H9 (cell line): Measurements from ENCODE around the gene ANK2. TPM values are rescaled to one million over a fixed set of nuclear protein-coding genes. Genes with fewer than 3 reads are reported as not detected.

Source experiments
- DNase-seq: peaks from one replicate; pipeline ENCODE4 v3.0.0-alpha.2; 2017
- H2AFZ ChIP-seq: one replicate; pipeline ENCODE4 v1.6.1; 2013; ENCODE audit warnings: mild to moderate bottlenecking, low read length, control low read depth, moderate library complexity
- H2AK5ac ChIP-seq: 2 replicates; pipeline ENCODE4 v1.6.1; 2013; ENCODE audit warnings: low read length, control low read depth, mixed read lengths; ENCODE audit not compliant: insufficient read length
- H2BK120ac ChIP-seq: one replicate; pipeline ENCODE4 v1.6.1; 2013; ENCODE audit warnings: low read depth, mild to moderate bottlenecking, low read length, control low read depth, inconsistent platforms; ENCODE audit not compliant: poor library complexity, severe bottlenecking
- H2BK12ac ChIP-seq: 2 replicates; pipeline ENCODE4 v1.6.1; 2013; ENCODE audit warnings: low read length, control low read depth, mixed read lengths, low read depth; ENCODE audit not compliant: insufficient read length
- H2BK15ac ChIP-seq: 2 replicates; pipeline ENCODE4 v1.6.1; 2013; ENCODE audit warnings: low read depth, low read length, control low read depth
- H2BK20ac ChIP-seq: one replicate; pipeline ENCODE4 v1.6.1; 2013; ENCODE audit warnings: low read depth, mild to moderate bottlenecking, low read length, control low read depth, inconsistent platforms; ENCODE audit not compliant: poor library complexity, severe bottlenecking
- H2BK5ac ChIP-seq: 2 replicates; pipeline ENCODE4 v1.6.1; 2013; ENCODE audit warnings: low read length, control low read depth, mixed read lengths; ENCODE audit not compliant: insufficient read length
- H3K14ac ChIP-seq: 2 replicates; pipeline ENCODE4 v1.6.1; 2013; ENCODE audit warnings: low read length, control low read depth; ENCODE audit not compliant: insufficient read depth
- H3K18ac ChIP-seq: 2 replicates; pipeline ENCODE4 v1.6.1; 2013; ENCODE audit warnings: low read depth, mild to moderate bottlenecking, mixed read lengths, low read length, control low read depth; ENCODE audit not compliant: insufficient read length
- H3K23ac ChIP-seq: 2 replicates; pipeline ENCODE4 v1.6.1; 2013; ENCODE audit warnings: low read length, control low read depth, mixed read lengths, low read depth; ENCODE audit not compliant: insufficient read length
- H3K23me2 ChIP-seq: 2 replicates; pipeline ENCODE4 v1.6.1; 2013; ENCODE audit warnings: low read depth, mild to moderate bottlenecking, mixed read lengths, low read length, control low read depth; ENCODE audit not compliant: insufficient read length, poor library complexity, severe bottlenecking
- H3K27ac ChIP-seq: 2 replicates; pipeline ENCODE4 v1.5.1; 2013; ENCODE audit warnings: low read length, control low read depth, mixed read lengths, low read depth; ENCODE audit not compliant: insufficient read length
- H3K27me3 ChIP-seq: 2 replicates; pipeline ENCODE4 v1.6.1; 2013; ENCODE audit warnings: low read length, control low read depth, inconsistent platforms; ENCODE audit not compliant: insufficient read depth
- H3K4ac ChIP-seq: 2 replicates; pipeline ENCODE4 v1.6.1; 2013; ENCODE audit warnings: low read depth, mild to moderate bottlenecking, control low read depth, inconsistent platforms, low read length, moderate library complexity
- H3K4me1 ChIP-seq: 2 replicates; pipeline ENCODE4 v1.6.1; 2013; ENCODE audit warnings: low read length, control low read depth, inconsistent platforms; ENCODE audit not compliant: insufficient read depth
- H3K4me2 ChIP-seq: 2 replicates; pipeline ENCODE4 v1.6.1; 2013; ENCODE audit warnings: low read length, control low read depth, mixed read lengths; ENCODE audit not compliant: insufficient read length, insufficient read depth
- H3K56ac ChIP-seq: 2 replicates; pipeline ENCODE4 v1.6.1; 2013; ENCODE audit warnings: low read depth, mild to moderate bottlenecking, mixed read lengths, low read length, control low read depth; ENCODE audit not compliant: insufficient read length
- H3K79me1 ChIP-seq: 2 replicates; pipeline ENCODE4 v1.6.1; 2013; ENCODE audit warnings: low read depth, mild to moderate bottlenecking, moderate library complexity, low read length, control low read depth, inconsistent platforms; ENCODE audit not compliant: insufficient read depth, poor library complexity, severe bottlenecking
- H3K79me2 ChIP-seq: 2 replicates; pipeline ENCODE4 v1.6.1; 2013; ENCODE audit warnings: low read length, control low read depth, inconsistent platforms; ENCODE audit not compliant: insufficient read depth
- H3K9ac ChIP-seq: 2 replicates; pipeline ENCODE4 v1.6.1; 2013; ENCODE audit warnings: low read length, control low read depth, mixed read lengths; ENCODE audit not compliant: insufficient read length; ENCODE audit errors: extremely low read depth
- H3K9me3 ChIP-seq: one replicate; pipeline ENCODE4 v1.6.1; 2013; ENCODE audit warnings: low read depth, low read length, inconsistent platforms; ENCODE audit not compliant: control insufficient read depth
- H3T11ph ChIP-seq: one replicate; pipeline ENCODE4 v1.6.1; 2013; ENCODE audit warnings: mild to moderate bottlenecking, low read length, control low read depth, inconsistent platforms
- H4K20me1 ChIP-seq: one replicate; pipeline ENCODE4 v1.6.1; 2013; ENCODE audit not compliant: control insufficient read depth, insufficient read length, insufficient read depth
- H4K5ac ChIP-seq: 2 replicates; pipeline ENCODE4 v1.6.1; 2013; ENCODE audit warnings: low read depth, mild to moderate bottlenecking, mixed read lengths, low read length, control low read depth; ENCODE audit not compliant: insufficient read length
- H4K8ac ChIP-seq: replicated peaks from 2 replicates; pipeline ENCODE4 v1.6.1; 2013; ENCODE audit warnings: low read length, control low read depth, mixed read lengths, low read depth; ENCODE audit not compliant: insufficient read length
- H4K91ac ChIP-seq: 2 replicates; pipeline ENCODE4 v1.6.1; 2013; ENCODE audit warnings: low read depth, mild to moderate bottlenecking, moderate library complexity, mixed read lengths, low read length, control low read depth; ENCODE audit not compliant: insufficient read length
- H3K27ac Mint-ChIP-seq, 3 experiments: 2 replicates in 2 of 3; 3 replicates in 1 of 3; pipeline ENCODE4 v1.8.0; 2020 to 2021; ENCODE audit warnings: mixed read lengths in 3 of 3, mild to moderate bottlenecking in 1 of 3, moderate library complexity in 1 of 3
- H3K27me3 Mint-ChIP-seq: 2 replicates; pipeline ENCODE4 v1.8.0; 2021; ENCODE audit warnings: low read depth, mild to moderate bottlenecking, moderate library complexity, mixed read lengths
- H3K36me3 Mint-ChIP-seq, 3 experiments: 2 replicates in 2 of 3; 3 replicates in 1 of 3; pipeline ENCODE4 v1.8.0; 2020 to 2021; ENCODE audit warnings: low read depth in 3 of 3, mixed read lengths in 3 of 3; ENCODE audit not compliant: insufficient read depth in 1 of 3
- H3K4me1 Mint-ChIP-seq, 2 experiments: 2 replicates each; pipeline ENCODE4 v1.8.0; 2020; ENCODE audit warnings: mixed read lengths in 2 of 2
- H3K4me3 Mint-ChIP-seq, 2 experiments: 2 replicates in 1 of 2; 3 replicates in 1 of 2; pipeline ENCODE4 v1.8.0; 2020 to 2021; ENCODE audit warnings: mild to moderate bottlenecking in 2 of 2, mixed read lengths in 2 of 2, moderate library complexity in 1 of 2
- H3K9me3 Mint-ChIP-seq, 2 experiments: 2 replicates in 1 of 2; 3 replicates in 1 of 2; pipeline ENCODE4 v1.8.0; 2020; ENCODE audit warnings: mild to moderate bottlenecking in 2 of 2, mixed read lengths in 2 of 2, moderate library complexity in 1 of 2
- CTCF ChIP-seq: fragments of 200-600 bp; sonication (generic); conservative IDR thresholded peaks from 3 replicates; pipeline ENCODE4 v1.8.0; 2021; ENCODE audit warnings: antibody characterized with exemption, mild to moderate bottlenecking
- total RNA-seq: library from RNA; stranded (reverse); gene quantifications from 2 replicates; pipeline ENCODE4 v1.2.1, GENCODE V29; 2021

ANK2 gene
- total RNA-seq, 1 experiment from 2014 or later = 36.8 TPM

GRCh38 chr4:113094802-113095201 is 45.3 kb downstream of the ANK2 start:
- Mint-ChIP-seq H3K27ac (no peak overlapping the region), H3K4me3 (no peak overlapping the region), H3K36me3 (no peaks in the 10 kb centered on the region)

More at GRCh38 chr4:113094802-113095201, 45.3 kb downstream of the ANK2 start:
- Histone ChIP-seq H3K27ac (no peak overlapping the region), H3K9ac (no peak overlapping the region), H3K56ac (no peak overlapping the region), H2BK5ac (no peak overlapping the region), H2AFZ (no peak overlapping the region), H3K23me2 (no peaks in the 10 kb centered on the region), H3K9me3 (no peaks in the 10 kb centered on the region), H3K4me1 (no peaks in the 10 kb centered on the region), H2AK5ac (no peak overlapping the region), H4K5ac (no peak overlapping the region), H3K4ac (no peak overlapping the region), H3K18ac (no peak overlapping the region), H2BK12ac (no peak overlapping the region), H3K27me3 (no peaks in the 10 kb centered on the region), H3K14ac (no peak overlapping the region), H2BK20ac (no peak overlapping the region), H3K23ac (no peak overlapping the region), H3T11ph (no peak overlapping the region), H3K79me2 (no peaks in the 10 kb centered on the region), H4K8ac (no peak overlapping the region), H3K4me2 (no peak overlapping the region), H2BK120ac (no peak overlapping the region), H3K79me1 (no peaks in the 10 kb centered on the region), H4K20me1 (no peaks in the 10 kb centered on the region), H2BK15ac (no peak overlapping the region), H4K91ac (no peak overlapping the region)
- H3K27me3 Mint-ChIP-seq = no peaks in the 10 kb centered on the region
- no peak for DNase-seq
- TF ChIP-seq CTCF = peak; percentile 91
- H3K4me1 Mint-ChIP-seq = peaks cover 2 to 4% of the 10 kb centered on the region in 2 experiments; a peak in 1 of 4 replicates
- no peaks in the 10 kb centered on the region for H3K9me3 Mint-ChIP-seq
